ENCODE data around the gene AGRP. TPM values are rescaled to one million over a fixed set of nuclear protein-coding genes. Genes with fewer than 3 reads are reported as not detected.

The AGRP gene
- total RNA-seq, 1 donor from 2014 or later, result not detected

- intact Hi-C loops (cut with micrococcal nuclease), result no loop called here
- Mint-ChIP-seq H3K27me3 (no peaks in the 10 kb centered on the region), H3K4me1 (peaks cover 58% of the 10 kb centered on the region), H3K27ac (no peak overlapping the region), H3K36me3 (ENCODE audit: low read depth) (peaks cover 25% of the 10 kb centered on the region), H3K4me3 (no peak overlapping the region), H3K9me3 (no peaks in the 10 kb centered on the region)
- POLR2A ChIA-PET, result no interaction called here
- no peak for DNase-seq
- TF ChIP-seq CTCF (IDR thresholded peaks at IDR 0.05), result no peak
- ATAC-seq (ENCODE audit: low read depth), result no peak
- CTCF ChIA-PET, result interaction anchor here (1.3 to 2.0 kb wide), 2 partner anchors 9 to 39 kb away, joined by 4 to 8 read pairs; no protein-coding TSS in a partner anchor
Measured at GRCh38 chr16:67474551-67475455, 8.5 kb downstream of the AGRP start.

DNA sequence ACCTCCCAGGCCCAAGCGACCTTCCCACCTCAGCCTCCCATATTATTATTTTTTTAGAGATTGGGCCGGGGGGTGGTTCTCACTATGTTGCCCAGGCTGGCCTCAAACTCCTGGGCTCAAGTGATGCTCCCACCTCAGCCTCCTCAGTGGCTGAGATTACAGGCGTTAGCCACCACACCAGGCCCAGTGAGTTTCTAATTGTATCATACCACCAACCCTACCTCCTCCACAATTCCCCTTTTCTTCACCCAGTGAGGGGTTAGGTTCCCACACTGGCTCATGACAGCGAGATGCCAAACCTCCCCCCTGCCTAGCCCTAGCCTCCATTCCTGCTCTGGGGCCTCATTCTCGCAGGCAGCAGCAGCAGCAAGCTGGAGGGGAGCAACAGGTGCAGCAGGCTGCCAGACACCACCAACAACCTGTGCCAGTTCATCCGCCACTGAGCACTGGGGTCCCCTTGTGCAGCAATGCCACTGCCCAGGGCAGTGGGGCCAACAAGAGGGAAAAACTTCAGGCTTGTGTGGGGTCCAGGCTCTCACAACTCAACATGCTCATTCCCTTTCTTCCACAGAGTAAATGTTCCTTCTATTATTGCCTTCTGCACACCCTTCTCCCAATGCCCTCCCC lies 11.5 kb downstream of the AGRP start:
- ChIA-PET POLR2A (interaction anchor here (0.6 kb wide), 1 partner anchor 178 kb away, joined by 3 read pairs; no protein-coding TSS in a partner anchor), CTCF (interaction anchor here (0.5 kb wide), 1 partner anchor 20 kb away, joined by 3 read pairs; no protein-coding TSS in a partner anchor)
- ATAC-seq (ENCODE audit: low read depth) (no peak), DNase-seq (no peak)
- no peak overlapping the region for H3K27ac Mint-ChIP-seq
- H3K27me3 Mint-ChIP-seq, result no peaks in the 10 kb centered on the region
- peaks cover 56% of the 10 kb centered on the region for H3K4me1 Mint-ChIP-seq
- H3K4me3 Mint-ChIP-seq, result no peak overlapping the region
- intact Hi-C loops (cut with micrococcal nuclease), result no loop called here
- H3K36me3 Mint-ChIP-seq (ENCODE audit: low read depth), result peaks cover 15% of the 10 kb centered on the region
- TF ChIP-seq CTCF (IDR thresholded peaks at IDR 0.05), result no peak
- no peaks in the 10 kb centered on the region for H3K9me3 Mint-ChIP-seq

- no peak for TF ChIP-seq CTCF (IDR thresholded peaks at IDR 0.05)
- Mint-ChIP-seq H3K4me1 (peaks cover 60% of the 10 kb centered on the region), H3K9me3 (no peaks in the 10 kb centered on the region), H3K27ac (no peak overlapping the region), H3K36me3 (ENCODE audit: low read depth) (peaks cover 14% of the 10 kb centered on the region), H3K27me3 (no peaks in the 10 kb centered on the region), H3K4me3 (no peak overlapping the region)
- ChIA-PET POLR2A (interaction anchor here (0.7 kb wide), 1 partner anchor 9 kb away, joined by 4 read pairs; no protein-coding TSS in a partner anchor), CTCF (no interaction called here)
- ATAC-seq (ENCODE audit: low read depth), result no peak
- intact Hi-C loops (cut with micrococcal nuclease), result no loop called here
- DNase-seq, result no peak
Measured at GRCh38 chr16:67470359-67470758, 13.0 kb downstream of the AGRP start.

GRCh38 chr16:67468731-67469130 lies 14.6 kb downstream of the AGRP start:
- ChIA-PET CTCF (interaction anchor here (6.9 kb wide), 1 partner anchor 41 kb away, joined by 63 read pairs; no protein-coding TSS in a partner anchor), POLR2A (no interaction called here)
- Mint-ChIP-seq H3K27ac (peak overlapping the region; percentile 62), H3K9me3 (no peaks in the 10 kb centered on the region), H3K4me3 (no peak overlapping the region), H3K4me1 (peaks cover 54% of the 10 kb centered on the region), H3K27me3 (no peaks in the 10 kb centered on the region), H3K36me3 (ENCODE audit: low read depth) (peaks cover 5% of the 10 kb centered on the region)
- ATAC-seq (ENCODE audit: low read depth), result no peak
- no peak for TF ChIP-seq CTCF (IDR thresholded peaks at IDR 0.05)
- intact Hi-C loops (cut with micrococcal nuclease), result loop anchor here (5.0 kb wide), 1 partner anchor 206 kb away; no protein-coding TSS in a partner anchor
- no peak for DNase-seq

DNA sequence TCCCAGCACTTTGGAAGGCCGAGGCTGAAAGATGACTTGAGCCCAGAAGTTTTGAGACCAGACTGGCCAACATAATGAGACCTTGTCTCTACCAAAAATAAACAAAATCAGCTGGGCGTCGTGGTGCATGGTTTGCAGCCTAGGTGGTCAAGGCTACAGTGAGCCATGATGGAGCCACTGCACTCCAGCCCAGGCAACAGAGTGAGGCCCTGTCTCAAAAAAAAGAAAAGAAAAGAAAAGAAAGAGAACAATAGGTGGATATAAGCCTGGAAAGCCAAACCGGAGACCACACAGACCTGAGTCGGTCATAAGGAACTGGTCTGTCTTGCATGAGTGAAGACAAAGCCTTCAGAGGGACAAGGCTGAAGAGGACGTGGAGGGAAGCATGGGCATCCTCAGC lies 16.8 kb downstream of the AGRP start:
- Mint-ChIP-seq H3K4me3 (no peak overlapping the region), H3K36me3 (ENCODE audit: low read depth) (peaks cover 8% of the 10 kb centered on the region), H3K27me3 (no peaks in the 10 kb centered on the region), H3K4me1 (peaks cover 45% of the 10 kb centered on the region), H3K9me3 (no peaks in the 10 kb centered on the region), H3K27ac (no peak overlapping the region)
- DNase-seq, result no peak
- no peak for TF ChIP-seq CTCF (IDR thresholded peaks at IDR 0.05)
- CTCF ChIA-PET, result interaction anchor here (0.7 to 6.9 kb wide), 7 partner anchors 13 to 206 kb away, joined by 3 to 63 read pairs (median 4); partner anchors contain the start of gene ZDHHC1
- intact Hi-C loops (cut with micrococcal nuclease), result loop anchor here (5.0 kb wide), 1 partner anchor 204 kb away; no protein-coding TSS in a partner anchor
- POLR2A ChIA-PET, result interaction anchor here (0.8 kb wide), 1 partner anchor 35 kb away, joined by 10 read pairs; no protein-coding TSS in a partner anchor
- ATAC-seq (ENCODE audit: low read depth), result no peak
